GM19468 (cell line): Measurements from ENCODE around the gene ZFHX3.
A peak's percentile ranks its signal among the peaks of the same experiment; 100 is the strongest.
"Not testable (repeated sequence)": the region's sequence is repeated elsewhere in the genome, so short reads cannot be mapped to it uniquely, and the experiment has no call there.

Experiments
- ATAC-seq: cut with Tn5 transposase; IDR thresholded peaks from one replicate; pipeline ENCODE4 v1.9.1; 2021; ENCODE audit warnings: mild to moderate bottlenecking, moderate library complexity, moderate number of reproducible peaks; ENCODE audit not compliant: unreplicated experiment; ENCODE audit errors: extremely low read depth

Gene ZFHX3

GRCh38 chr16:73025151-73025855, 22.6 kb downstream of the ZFHX3 start:
- ATAC-seq = no peak

- ATAC-seq = no peak
Measured at GRCh38 chr16:73024571-73025105, 23.3 kb downstream of the ZFHX3 start.

GRCh38 chr16:73023752-73024570, 24.0 kb downstream of the ZFHX3 start:
- ATAC-seq = no peak

GRCh38 chr16:73023320-73023719, 24.6 kb downstream of the ZFHX3 start:
- ATAC-seq = no peak

- no peak for ATAC-seq
Measured at GRCh38 chr16:73022534-73022933, 25.4 kb downstream of the ZFHX3 start.

- ATAC-seq = no peak
Measured at GRCh38 chr16:73021866-73022495, 25.9 kb downstream of the ZFHX3 start.

GRCh38 chr16:73020409-73020884, 27.5 kb downstream of the ZFHX3 start:
- ATAC-seq = no peak

- ATAC-seq = no peak
Measured at GRCh38 chr16:73019457-73020362, 28.2 kb downstream of the ZFHX3 start.

GRCh38 chr16:73018821-73019456, 29.0 kb downstream of the ZFHX3 start:
- ATAC-seq = no peak

- no peak for ATAC-seq
Measured at GRCh38 chr16:73017321-73017720, 30.6 kb downstream of the ZFHX3 start.

- ATAC-seq = no peak
Measured at GRCh38 chr16:73016488-73016830, 31.5 kb downstream of the ZFHX3 start.

GRCh38 chr16:73015612-73016487, 32.1 kb downstream of the ZFHX3 start:
- ATAC-seq = peak; percentile 84

GRCh38 chr16:73014768-73015167, 33.2 kb downstream of the ZFHX3 start:
- no peak for ATAC-seq

- ATAC-seq = no peak
Measured at GRCh38 chr16:73013974-73014373, 34.0 kb downstream of the ZFHX3 start.

GRCh38 chr16:73012341-73012740, 35.6 kb downstream of the ZFHX3 start:
- no peak for ATAC-seq

- ATAC-seq = no peak
Measured at GRCh38 chr16:73011926-73012325, 36.0 kb downstream of the ZFHX3 start.

GRCh38 chr16:73010150-73010676, 37.7 kb downstream of the ZFHX3 start:
- ATAC-seq = no peak

GRCh38 chr16:73009710-73010109, 38.2 kb downstream of the ZFHX3 start:
- ATAC-seq = not testable (repeated sequence)
